H1 (cell line): ENCODE data around the gene UBE3C. TPM values are rescaled to one million over a fixed set of nuclear protein-coding genes. Genes with fewer than 3 reads are reported as not detected.

ENCODE experiments used
- CTCF ChIA-PET: fragments of 300-600 bp; sonication (Branson Sonifier 250); formaldehyde crosslinking; loops from one replicate; lab custom pipeline; 2021; ENCODE audit not compliant: partially characterized antibody; lab: Charles Lee
- POLR2A ChIA-PET: fragments of 300-600 bp; sonication (Branson Sonifier 250); formaldehyde crosslinking; loops from one replicate; lab custom pipeline; 2021; ENCODE audit warnings: inconsistent platforms; ENCODE audit not compliant: partially characterized antibody; lab: Charles Lee
- DNase-seq, 2 experiments: peaks; one replicate each; pipeline versions ENCODE4 v3.0.0 to v3.0.0-alpha.2; 2010 to 2022; ENCODE audit warnings: low spot score in 2 of 2, low read depth in 1 of 2, mixed read lengths in 1 of 2
- FAIRE-seq: peaks from 2 replicates; lab custom pipeline; 2011; peaks lifted over from hg19 to GRCh38; lab: Jason Lieb, UNC
- H2AFZ ChIP-seq: 2 replicates; pipeline ENCODE4 v1.8.1; 2012; ENCODE audit warnings: low read length, inconsistent platforms
- H2AK5ac ChIP-seq: 2 replicates; pipeline ENCODE4 v1.6.1; 2013; ENCODE audit warnings: low read depth, low read length
- H2BK120ac ChIP-seq: replicated peaks from 2 replicates; pipeline ENCODE3; 2013; ENCODE audit warnings: low read depth, low read length, inconsistent platforms
- H2BK12ac ChIP-seq: 2 replicates; pipeline ENCODE4 v1.6.1; 2013; ENCODE audit warnings: low read depth, low read length
- H2BK15ac ChIP-seq: 2 replicates; pipeline ENCODE4 v1.6.1; 2013; ENCODE audit warnings: low read length
- H2BK20ac ChIP-seq: 2 replicates; pipeline ENCODE4 v1.6.1; 2013; ENCODE audit warnings: low read length
- H2BK5ac ChIP-seq: 2 replicates; pipeline ENCODE4 v1.6.1; 2013; ENCODE audit warnings: low read depth, low read length
- H3K14ac ChIP-seq: 2 replicates; pipeline ENCODE4 v1.6.1; 2013; ENCODE audit warnings: inconsistent platforms; ENCODE audit not compliant: insufficient read length
- H3K18ac ChIP-seq: 2 replicates; pipeline ENCODE4 v1.6.1; 2013; ENCODE audit warnings: low read length; ENCODE audit errors: extremely low read depth
- H3K23ac ChIP-seq: 2 replicates; pipeline ENCODE4 v1.6.1; 2013; ENCODE audit warnings: inconsistent platforms; ENCODE audit not compliant: insufficient read length
- H3K23me2 ChIP-seq: 2 replicates; pipeline ENCODE4 v1.6.1; 2013; ENCODE audit warnings: low read depth, low read length
- H3K27ac ChIP-seq: 2 replicates; pipeline ENCODE4 v1.6.1; 2011; ENCODE audit warnings: low read depth, low read length, inconsistent platforms
- H3K27me3 ChIP-seq, 4 experiments: replicated peaks in 1 of 4; 1 replicate in 1 of 4; 2 replicates in 3 of 4; pipeline versions ENCODE4 v1.6.1 to v1.8.1; 2011 to 2013; ENCODE audit warnings: low read length in 3 of 4, mild to moderate bottlenecking in 3 of 4, inconsistent platforms in 2 of 4, mixed read lengths in 2 of 4, moderate library complexity in 1 of 4; ENCODE audit not compliant: control insufficient read depth in 3 of 4, insufficient read depth in 3 of 4; ENCODE audit errors: extremely low read depth in 1 of 4
- H3K36me3 ChIP-seq, 4 experiments: 2 replicates each; pipeline versions ENCODE4 v1.6.1 to v1.8.1; 2011 to 2013; ENCODE audit warnings: mild to moderate bottlenecking in 4 of 4, low read length in 3 of 4, moderate library complexity in 2 of 4, control low read depth in 1 of 4, inconsistent platforms in 1 of 4; ENCODE audit not compliant: insufficient read depth in 4 of 4, control insufficient read depth in 2 of 4
- H3K4ac ChIP-seq: replicated peaks from 2 replicates; pipeline ENCODE3; 2013; ENCODE audit warnings: low read length, low read depth, mixed read lengths, inconsistent platforms; ENCODE audit not compliant: insufficient read length
- H3K4me1 ChIP-seq, 4 experiments: replicated peaks in 1 of 4; 1 replicate in 1 of 4; 2 replicates in 3 of 4; pipeline versions ENCODE4 v1.6.1 to v1.8.1; 2011 to 2013; ENCODE audit warnings: low read length in 3 of 4, inconsistent platforms in 2 of 4, mixed read lengths in 1 of 4; ENCODE audit not compliant: insufficient read depth in 4 of 4, control insufficient read depth in 3 of 4
- H3K4me2 ChIP-seq, 2 experiments: 2 replicates each; pipeline versions ENCODE4 v1.6.1 to v1.8.1; 2011 to 2013; ENCODE audit warnings: low read depth in 2 of 2, low read length in 2 of 2, control low read depth in 1 of 2, inconsistent platforms in 1 of 2, mild to moderate bottlenecking in 1 of 2; ENCODE audit not compliant: insufficient read depth in 1 of 2
- H3K4me3 ChIP-seq, 4 experiments: fragments of 200-600, 300-600 bp in 1 of 4; sonication (generic), shearing (Covaris generic), sonication (Bioruptor Twin) in 1 of 4; 2 replicates each; pipeline versions ENCODE4 v1.5.1 to v1.8.1; 2011 to 2016; ENCODE audit warnings: low read length in 4 of 4, low read depth in 3 of 4, control low read depth in 2 of 4, inconsistent platforms in 2 of 4, mild to moderate bottlenecking in 2 of 4, mixed read lengths in 1 of 4, moderate library complexity in 1 of 4; ENCODE audit not compliant: insufficient read depth in 2 of 4; ENCODE audit errors: extremely low read depth in 1 of 4
- H3K56ac ChIP-seq: replicated peaks from 2 replicates; pipeline ENCODE3; 2013; ENCODE audit warnings: low read depth, mild to moderate bottlenecking, mixed read lengths, low read length, inconsistent platforms; ENCODE audit not compliant: insufficient read length
- H3K79me1 ChIP-seq: 2 replicates; pipeline ENCODE4 v1.6.1; 2013; ENCODE audit warnings: low read depth, low read length, control low read depth
- H3K79me2 ChIP-seq, 2 experiments: 2 replicates each; pipeline versions ENCODE4 v1.6.1 to v1.8.1; 2012 to 2013; ENCODE audit warnings: low read length in 2 of 2, mild to moderate bottlenecking in 2 of 2, inconsistent platforms in 1 of 2; ENCODE audit not compliant: insufficient read depth in 2 of 2, control insufficient read depth in 1 of 2
- H3K9ac ChIP-seq, 4 experiments: replicated peaks in 1 of 4; 1 replicate in 1 of 4; 2 replicates in 3 of 4; pipeline versions ENCODE4 v1.6.1 to v1.8.1; 2011 to 2013; ENCODE audit warnings: low read depth in 3 of 4, low read length in 3 of 4, control low read depth in 2 of 4, mild to moderate bottlenecking in 2 of 4, moderate library complexity in 2 of 4, inconsistent platforms in 1 of 4; ENCODE audit errors: extremely low read depth in 1 of 4
- H3K9me3 ChIP-seq, 2 experiments: 2 replicates each; pipeline versions ENCODE4 v1.6.1 to v1.8.1; 2012 to 2013; ENCODE audit warnings: mild to moderate bottlenecking in 2 of 2, moderate library complexity in 2 of 2, control low read depth in 1 of 2, inconsistent platforms in 1 of 2, low read depth in 1 of 2, low read length in 1 of 2, mixed read lengths in 1 of 2; ENCODE audit not compliant: insufficient read depth in 2 of 2
- H4K20me1 ChIP-seq, 2 experiments: replicated peaks in 1 of 2; 2 replicates each; pipeline versions ENCODE3 to v1.8.1; 2011 to 2013; ENCODE audit warnings: inconsistent platforms in 2 of 2, low read length in 2 of 2, mild to moderate bottlenecking in 1 of 2; ENCODE audit not compliant: insufficient read depth in 2 of 2, control insufficient read depth in 1 of 2
- H4K5ac ChIP-seq: 2 replicates; pipeline ENCODE4 v1.6.1; 2013; ENCODE audit warnings: low read length, low read depth, mixed read lengths, inconsistent platforms; ENCODE audit not compliant: insufficient read length
- H4K8ac ChIP-seq: 2 replicates; pipeline ENCODE4 v1.8.0; 2013; ENCODE audit warnings: mild to moderate bottlenecking, moderate library complexity, low read length, inconsistent platforms; ENCODE audit not compliant: insufficient read depth; ENCODE audit errors: extremely low read depth
- H4K91ac ChIP-seq: replicated peaks from 2 replicates; pipeline ENCODE3; 2013; ENCODE audit warnings: low read length, mixed read lengths, inconsistent platforms; ENCODE audit not compliant: insufficient read length
- CBX8 ChIP-seq: fragments of 300-800, 300-1000 bp; sonication (generic); IDR thresholded peaks from 2 replicates; pipeline ENCODE4 v1.7.1; 2016; ENCODE audit warnings: low read depth, low read length, borderline replicate concordance
- CHD2 ChIP-seq: IDR thresholded peaks from 2 replicates; pipeline ENCODE4 v1.6.1; 2012; ENCODE audit warnings: low read length, improper control_type of control experiment
- CTBP2 ChIP-seq: IDR thresholded peaks from 2 replicates; pipeline ENCODE4 v1.7.0; 2011; ENCODE audit warnings: borderline replicate concordance, mild to moderate bottlenecking, moderate library complexity, mixed read lengths, low read length; ENCODE audit not compliant: insufficient read depth, insufficient read length
- EZH2 ChIP-seq: fragments of 200-600 bp; sonication (generic); IDR thresholded peaks from 2 replicates; pipeline ENCODE4 v1.7.1; 2012; ENCODE audit warnings: low read depth, mild to moderate bottlenecking, moderate library complexity, low read length, inconsistent platforms; ENCODE audit not compliant: severe bottlenecking
- HDAC6 ChIP-seq: IDR thresholded peaks from one replicate; pipeline ENCODE4 v1.7.1; 2012; ENCODE audit warnings: low read depth, mild to moderate bottlenecking, inconsistent platforms, low read length, moderate library complexity
- JUND ChIP-seq: IDR thresholded peaks from 2 replicates; pipeline ENCODE4 v1.6.1; 2011; ENCODE audit warnings: mild to moderate bottlenecking, improper control_type of control experiment, low read length
- PHF8 ChIP-seq: fragments of 200-600 bp; sonication (generic); conservative IDR thresholded peaks from 2 replicates; pipeline ENCODE4 v1.7.1; 2012; ENCODE audit warnings: low read depth, mild to moderate bottlenecking, inconsistent platforms, low read length, moderate library complexity
- POU5F1 ChIP-seq: IDR thresholded peaks from 2 replicates; pipeline ENCODE4 v1.6.1; 2011; ENCODE audit warnings: low read depth, mild to moderate bottlenecking, low read length, moderate library complexity
- RFX5 ChIP-seq: IDR thresholded peaks from 2 replicates; pipeline ENCODE4 v1.6.1; 2011; ENCODE audit warnings: low read depth, low read length, improper control_type of control experiment, borderline replicate concordance
- SIN3A ChIP-seq, 2 experiments: IDR thresholded peaks in 1 of 2; conservative IDR thresholded peaks in 1 of 2; 2 replicates each; pipeline ENCODE4 v1.6.1; 2011 to 2012; ENCODE audit warnings: low read length in 2 of 2, improper control_type of control experiment in 1 of 2, low read depth in 1 of 2, mild to moderate bottlenecking in 1 of 2
- TAF7 ChIP-seq: optimal IDR thresholded peaks from 2 replicates; pipeline ENCODE3; 2011; ENCODE audit warnings: low read depth, mild to moderate bottlenecking, inconsistent platforms, low read length, moderate library complexity, borderline replicate concordance
- TEAD4 ChIP-seq: IDR thresholded peaks from 2 replicates; pipeline ENCODE4 v1.6.1; 2012; ENCODE audit warnings: low read depth, low read length, inconsistent platforms, mixed read lengths
- WGBS, 2 experiments: shearing (Covaris generic) in 1 of 2; methylation state at CpG; one replicate each; pipeline versions ENCODE4 v1.1.6 to v1.1.7; 2013 to 2015; ENCODE audit warnings: low lambda C conversion rate in 2 of 2, mixed read lengths in 2 of 2, inconsistent platforms in 1 of 2, low coverage in 1 of 2, missing lambda C conversion rate in 1 of 2; ENCODE audit not compliant: insufficient replicate concordance in 2 of 2, insufficient coverage in 1 of 2, insufficient read length in 1 of 2; ENCODE audit errors: extremely low coverage in 1 of 2, missing lambda C conversion rate in 1 of 2; 5-methylcytosine and 5-hydroxymethylcytosine counted together
- polyA plus RNA-seq, 7 experiments: library from polyadenylated mRNA; depleted of rRNA in 3 of 7; stranded (reverse) in 5 of 7; unstranded in 2 of 7; fragments of >200 nt in 5 of 7; fragments of 200-250 nt in 2 of 7; gene quantifications; 1 replicate in 5 of 7; 2 replicates in 1 of 7; 4 replicates in 1 of 7; pipeline versions ENCODE4 v1.2.1 to v1.2.3, GENCODE V29; 2011 to 2013; ENCODE audit warnings: missing spikeins in 2 of 7, mixed read lengths in 2 of 7
- total RNA-seq: library from RNA; stranded (reverse); fragmentation: NEBNext Ultra II Directional; extraction: Animal tissue kit (Norgen Biotek cat#: 25700); gene quantifications from 2 replicates; pipeline ENCODE4 v1.2.1, GENCODE V29; 2021

UBE3C gene
- total and polyA plus RNA-seq, 2 of the 8 experiments (the other 6 are each of a cell fraction or from before 2014, with no cell fraction given), result 32.0 to 54.1 TPM

- H4K91ac ChIP-seq, result no peak overlapping the region
- FAIRE-seq (no peak), DNase-seq (peak in 1 of 2 experiments; percentile 56)
- no peak overlapping the region for H2BK12ac ChIP-seq
- peaks cover 21% of the 10 kb centered on the region for H3K79me1 ChIP-seq
- H2BK120ac ChIP-seq, result no peak overlapping the region
- no peak overlapping the region for H2BK15ac ChIP-seq
- H3K36me3 ChIP-seq, result peaks cover 0 to 7% (median 0%) of the 10 kb centered on the region in 4 experiments; a peak in 1 of 8 replicates
- H4K20me1 ChIP-seq, result peaks cover 35 to 47% of the 10 kb centered on the region in 2 experiments
- H4K8ac ChIP-seq, result no peak overlapping the region; the same call in 1 of the 2 replicates
- H3K27me3 ChIP-seq, result no peaks in the 10 kb centered on the region; a peak in 1 of 7 replicates
- H3K18ac ChIP-seq, result no peak overlapping the region
- H3K56ac ChIP-seq, result no peak overlapping the region
- no peak overlapping the region for H4K5ac ChIP-seq
- POLR2A ChIA-PET, result interaction anchor here (2.3 kb wide), 1 partner anchor 11 kb away, joined by 8 read pairs; no protein-coding TSS in a partner anchor
- H3K9ac ChIP-seq, result no peak overlapping the region
- no peak overlapping the region for H2BK20ac ChIP-seq
- peaks cover 48 to 100% of the 10 kb centered on the region in 2 experiments for H3K79me2 ChIP-seq
- H3K27ac ChIP-seq, result no peak overlapping the region
- no peak overlapping the region for H3K4me3 ChIP-seq
- peak overlapping the region; percentile 16 to 19; a peak in 3 of 4 replicates for H3K4me2 ChIP-seq
- H3K23ac ChIP-seq, result no peak overlapping the region
- H2BK5ac ChIP-seq, result no peak overlapping the region
- no peak overlapping the region for H3K14ac ChIP-seq
- H2AK5ac ChIP-seq, result no peak overlapping the region
- CTCF ChIA-PET, result interaction anchor here (1.7 to 3.0 kb wide), 2 partner anchors 10 to 14 kb away, joined by 4 to 15 read pairs; no protein-coding TSS in a partner anchor
- H3K4me1 ChIP-seq, result peaks cover 4 to 10% (median 7%) of the 10 kb centered on the region in 4 experiments; a peak in 6 of 7 replicates
- H3K23me2 ChIP-seq, result no peaks in the 10 kb centered on the region; the same call in 1 of the 2 replicates
- WGBS, 2 experiments, result 61% methylated on average over 15 of the region's 15 CpGs; no CpG with 5 or more reads in 1 of the 2 experiments
- H3K9me3 ChIP-seq, result no peaks in the 10 kb centered on the region
- H2AFZ ChIP-seq, result no peak overlapping the region
- no peak overlapping the region for H3K4ac ChIP-seq
- TF ChIP-seq SIN3A (conservative IDR thresholded peaks at IDR 0.05 in 1 of 2, IDR thresholded peaks at IDR 0.05 in 1 of 2; ENCODE audit: low read depth in 1 of 2, low read length in 2 of 2) (no peak), CHD2 (no peak), POU5F1 (no peak), TEAD4 (no peak), RFX5 (no peak), CBX8 (no peak), TAF7 (no peak), CTBP2 (no peak), PHF8 (no peak), HDAC6 (no peak), JUND (no peak), EZH2 (no peak)
Observed at GRCh38 chr7:157150882-157151281, 12.2 kb downstream of the UBE3C start.
